A549 (cell line): Measurements from ENCODE around the gene ATXN7L1. TPM values are rescaled to one million over a fixed set of nuclear protein-coding genes. Genes with fewer than 3 reads are reported as not detected.

ENCODE experiments used
- ATAC-seq, 2 experiments: fragments of 200-7000 bp in 1 of 2; fragments of >200 bp in 1 of 2; cut with Nextera tagmentation in 1 of 2; cut with Tn5 transposase in 1 of 2; 3 replicates each; pipeline versions ENCODE4 v1.8.0 to v1.9.1; 2018 to 2020; ENCODE audit warnings: mild to moderate bottlenecking in 1 of 2, moderate library complexity in 1 of 2
- CTCF ChIA-PET: fragments of 300-600 bp; sonication (Branson Sonifier 250); formaldehyde crosslinking; extraction: SDS; loops from one replicate; lab custom pipeline; 2021; ENCODE audit warnings: antibody characterized with exemption, inconsistent platforms; lab: Yijun Ruan, JAX
- POLR2A ChIA-PET: fragments of 350-600 bp; formaldehyde crosslinking; extraction: SDS; loops from one replicate; lab custom pipeline; 2021; ENCODE audit warnings: antibody characterized with exemption, inconsistent platforms; lab: Yijun Ruan, JAX
- DNase-seq, 2 experiments: peaks; one replicate each; pipeline versions ENCODE4 v3.0.0 to v3.0.0-alpha.2; 2011 to 2016; ENCODE audit warnings: low read depth in 1 of 2, low spot score in 1 of 2
- FAIRE-seq: peaks from 2 replicates; lab custom pipeline; 2011; peaks lifted over from hg19 to GRCh38; lab: Jason Lieb, UNC
- H3K27ac ChIP-seq, 2 experiments: fragments of >200 bp; sonication (Bioruptor Twin); formaldehyde crosslinking; 3 replicates each; pipeline ENCODE4 v1.5.1; 2016 to 2017
- H3K4me1 ChIP-seq: fragments of >200 bp; sonication (Bioruptor Twin); formaldehyde crosslinking; 3 replicates; pipeline ENCODE4 v1.6.1; 2016
- H3K4me2 ChIP-seq: fragments of >200 bp; sonication (Bioruptor Twin); formaldehyde crosslinking; 3 replicates; pipeline ENCODE4 v1.6.1; 2016
- H3K4me3 ChIP-seq: fragments of >200 bp; sonication (Bioruptor Twin); formaldehyde crosslinking; 3 replicates; pipeline ENCODE4 v1.5.1; 2016
- H3K9me3 ChIP-seq: fragments of >200 bp; sonication (Bioruptor Twin); formaldehyde crosslinking; 3 replicates; pipeline ENCODE4 v1.6.1; 2016
- CBX2 ChIP-seq: fragments of 200-600 bp; sonication (generic); IDR thresholded peaks from 2 replicates; pipeline ENCODE4 v1.6.1; 2016; ENCODE audit warnings: low read depth, mild to moderate bottlenecking, borderline replicate concordance
- CEBPB ChIP-seq, 2 experiments: fragments of >200 bp in 1 of 2; sonication (Bioruptor Twin) in 1 of 2; formaldehyde crosslinking in 1 of 2; IDR thresholded peaks; 2 replicates each; pipeline ENCODE4 v1.6.1; 2012 to 2016
- EHMT2 ChIP-seq: fragments of 200-600 bp; sonication (generic); IDR thresholded peaks from 2 replicates; pipeline ENCODE4 v1.6.1; 2016; ENCODE audit warnings: antibody characterized with exemption, low read depth, mild to moderate bottlenecking, moderate library complexity
- EP300 ChIP-seq, 2 experiments: fragments of >200 bp; sonication (Bioruptor Twin); formaldehyde crosslinking; IDR thresholded peaks; 2 replicates in 1 of 2; 3 replicates in 1 of 2; pipeline ENCODE4 v1.6.1; 2016 to 2017
- FOSL2 ChIP-seq, 2 experiments: fragments of 450-650 bp in 1 of 2; fragments of >200 bp in 1 of 2; sonication (Bioruptor Twin) in 1 of 2; formaldehyde crosslinking; IDR thresholded peaks; 2 replicates each; pipeline versions ENCODE4 v1.5.0 to v1.6.1; 2016 to 2020; ENCODE audit warnings: mild to moderate bottlenecking in 1 of 2, moderate library complexity in 1 of 2
- HEYL ChIP-seq: fragments of 250-450 bp; sonication (Bioruptor Pico); IDR thresholded peaks from 2 replicates; pipeline ENCODE4 v1.8.0; 2021; ENCODE audit warnings: mild to moderate bottlenecking, moderate library complexity
- HOXA7 ChIP-seq: fragments of 250-450 bp; sonication (Bioruptor Pico); IDR thresholded peaks from 2 replicates; pipeline ENCODE4 v1.5.0; 2020; ENCODE audit warnings: mild to moderate bottlenecking, moderate library complexity
- HOXB5 ChIP-seq: fragments of 250-450 bp; sonication (Bioruptor Pico); IDR thresholded peaks from 2 replicates; pipeline ENCODE4 v1.5.0; 2020; ENCODE audit warnings: mild to moderate bottlenecking, moderate library complexity
- JUN ChIP-seq, 2 experiments: fragments of >200 bp; sonication (Bioruptor Twin); formaldehyde crosslinking; IDR thresholded peaks; 2 replicates in 1 of 2; 3 replicates in 1 of 2; pipeline ENCODE4 v1.6.1; 2016 to 2017
- KDM1A ChIP-seq: fragments of 200-600 bp; sonication (generic); IDR thresholded peaks from 2 replicates; pipeline ENCODE4 v1.6.1; 2016; ENCODE audit warnings: low read depth, mild to moderate bottlenecking
- MYC ChIP-seq: IDR thresholded peaks from 2 replicates; pipeline ENCODE4 v1.6.1; 2012; ENCODE audit warnings: mild to moderate bottlenecking, inconsistent platforms, low read length, improper control_type of control experiment, borderline replicate concordance
- NPAS2 ChIP-seq: fragments of 250-450 bp; sonication (Bioruptor Pico); IDR thresholded peaks from 2 replicates; pipeline ENCODE4 v1.8.0; 2022; ENCODE audit warnings: mild to moderate bottlenecking, moderate library complexity, borderline replicate concordance
- NR3C1 ChIP-seq: fragments of >200 bp; sonication (Bioruptor Twin); formaldehyde crosslinking; IDR thresholded peaks from 3 replicates; pipeline ENCODE4 v1.6.1; 2017
- POLR2A ChIP-seq: IDR thresholded peaks from 2 replicates; pipeline ENCODE4 v1.6.1; 2012; ENCODE audit warnings: mild to moderate bottlenecking, low read length
- RAD21 ChIP-seq, 2 experiments: fragments of >200 bp in 1 of 2; sonication (Bioruptor Twin) in 1 of 2; formaldehyde crosslinking in 1 of 2; IDR thresholded peaks in 1 of 2; conservative IDR thresholded peaks in 1 of 2; 2 replicates in 1 of 2; 3 replicates in 1 of 2; pipeline ENCODE4 v1.6.1; 2012 to 2018; ENCODE audit warnings: inconsistent platforms in 1 of 2
- RARB ChIP-seq: fragments of 250-450 bp; sonication (Bioruptor Pico); IDR thresholded peaks from 2 replicates; pipeline ENCODE4 v1.8.0; 2021; ENCODE audit warnings: mild to moderate bottlenecking, moderate library complexity
- RFX5 ChIP-seq: fragments of 450-650 bp; IDR thresholded peaks from 2 replicates; pipeline ENCODE4 v1.7.1; 2014; ENCODE audit warnings: antibody characterized with exemption, mild to moderate bottlenecking, moderate library complexity
- ZC3H11A ChIP-seq: fragments of 450-650 bp; IDR thresholded peaks from 2 replicates; pipeline ENCODE4 v1.6.1; 2014; ENCODE audit warnings: antibody characterized with exemption, mild to moderate bottlenecking
- ZFP36 ChIP-seq: fragments of 450-650 bp; IDR thresholded peaks from 2 replicates; pipeline ENCODE4 v1.6.1; 2014; ENCODE audit warnings: borderline replicate concordance; ENCODE audit not compliant: partially characterized antibody
- WGBS: methylation state at CpG from one replicate; pipeline ENCODE4 v1.1.6; 2017; ENCODE audit errors: missing lambda C conversion rate; 5-methylcytosine and 5-hydroxymethylcytosine counted together
- polyA plus RNA-seq, 4 experiments: library from polyadenylated mRNA; depleted of rRNA in 3 of 4; stranded (reverse); fragments of >200 nt; fragmentation: RNase III in 1 of 4; extraction: RNeasy Plus Mini Kit Qiagen cat#74134 plus additional on column Dnase treatment in 1 of 4; gene quantifications; 2 replicates in 3 of 4; 3 replicates in 1 of 4; pipeline ENCODE4 v1.2.3, GENCODE V29; 2011 to 2017
- TF ChIP-seq, protein P1 (sequence below): fragments of 450-650 bp; IDR thresholded peaks from 2 replicates; pipeline ENCODE4 v1.6.1; 2014; ENCODE audit warnings: antibody characterized with exemption
- TF ChIP-seq, protein P2 (sequence below): fragments of >200 bp; sonication (Bioruptor Twin); formaldehyde crosslinking; IDR thresholded peaks from 3 replicates; pipeline ENCODE4 v1.6.1; 2016
- TF ChIP-seq, protein P3 (sequence below): fragments of 150-350 bp; IDR thresholded peaks from 2 replicates; pipeline ENCODE4 v1.6.1; 2014; ENCODE audit warnings: low read depth, mild to moderate bottlenecking, low read length
- TF ChIP-seq, protein P4 (sequence below): fragments of 250-450 bp; sonication (Bioruptor Pico); IDR thresholded peaks from 2 replicates; pipeline ENCODE4 v1.5.0; 2020; ENCODE audit warnings: low read depth, mild to moderate bottlenecking, moderate library complexity
- TF ChIP-seq, protein P5 (sequence below): fragments of 200-600 bp; sonication (generic); IDR thresholded peaks from 2 replicates; pipeline ENCODE4 v1.6.1; 2016; ENCODE audit warnings: antibody characterized with exemption, mild to moderate bottlenecking, moderate library complexity

ATXN7L1 gene
- polyA plus RNA-seq, 2 of the 4 experiments (the other 2 are of a cell fraction), result 4.5 to 5.7 TPM

DNA sequence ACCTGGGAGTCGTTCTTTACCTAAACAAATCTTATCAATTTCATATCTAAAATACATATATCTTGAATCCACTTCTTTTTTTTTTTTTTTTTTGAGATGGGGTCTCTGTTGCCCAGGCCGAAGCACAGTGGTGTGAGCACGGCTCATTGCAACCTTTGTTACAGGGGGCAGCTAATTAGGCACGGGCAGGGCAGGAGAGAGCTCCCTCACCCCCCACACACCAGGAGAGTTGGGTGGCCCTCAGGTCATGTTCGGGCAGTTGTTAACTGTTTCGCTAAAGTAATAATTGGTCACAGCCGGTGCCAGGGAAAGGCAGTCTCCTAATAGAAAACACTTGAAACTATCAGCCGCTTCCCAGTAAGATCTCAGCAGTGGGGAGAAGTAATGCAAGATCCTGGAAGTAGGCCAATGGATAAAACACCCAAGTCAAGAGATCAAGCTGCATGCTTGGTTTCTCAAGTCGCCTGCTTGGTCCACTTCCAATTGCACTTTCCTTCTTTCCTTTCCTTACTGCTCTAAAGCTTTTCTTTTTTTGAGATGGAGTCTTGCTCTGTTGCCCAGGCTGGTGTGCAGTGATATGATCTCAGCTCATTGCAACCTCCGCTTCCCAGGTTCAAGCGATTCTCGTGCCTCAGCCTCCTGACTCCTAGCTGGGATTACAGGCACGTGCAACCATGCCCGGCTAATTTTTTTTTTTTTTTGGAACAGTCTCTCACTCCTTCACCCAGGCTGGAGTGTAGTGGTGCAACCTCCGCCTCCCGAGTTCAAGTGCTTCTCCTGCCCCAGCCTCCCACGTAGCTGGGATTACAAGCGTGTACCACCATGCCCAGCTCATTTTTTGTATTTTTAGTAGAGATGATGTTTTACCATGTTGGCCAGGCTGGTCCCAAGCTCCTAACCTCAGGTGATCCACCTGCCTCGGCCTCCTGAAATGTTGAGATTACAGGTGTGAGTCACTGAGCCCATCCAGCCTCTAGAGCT is 273.8 kb downstream of the ATXN7L1 start:
- Histone ChIP-seq H3K4me1 (no peaks in the 10 kb centered on the region), H3K4me3 (no peak overlapping the region), H3K9me3 (no peaks in the 10 kb centered on the region), H3K4me2 (no peak overlapping the region), H3K27ac (no peak overlapping the region)
- CTCF ChIA-PET, result interaction anchor here (0.9 to 1.4 kb wide), 4 partner anchors 10 to 24 kb away, joined by 3 to 8 read pairs (median 4); no protein-coding TSS in a partner anchor
- no peak for ATAC-seq
- FAIRE-seq, result no peak
- POLR2A ChIA-PET, result no interaction called here
- DNase-seq, result no peak
- WGBS, result 78% methylated on average over 19 of the region's 19 CpGs
- TF ChIP-seq NPAS2 (no peak), CBX2 (no peak), CEBPB (IDR thresholded peaks at IDR 0.05) (no peak), HEYL (CRISPR knock-in tag) (no peak), HOXA7 (CRISPR knock-in tag) (no peak), RARB (CRISPR knock-in tag) (no peak), RAD21 (conservative IDR thresholded peaks at IDR 0.05 in 1 of 2, IDR thresholded peaks at IDR 0.05 in 1 of 2) (no peak), FOSL2 (IDR thresholded peaks at IDR 0.05) (no peak), FOSL2 (CRISPR knock-in tag; IDR thresholded peaks at IDR 0.05) (no peak), RFX5 (no peak), ZC3H11A (no peak)
- TF ChIP-seq, protein P1, sequence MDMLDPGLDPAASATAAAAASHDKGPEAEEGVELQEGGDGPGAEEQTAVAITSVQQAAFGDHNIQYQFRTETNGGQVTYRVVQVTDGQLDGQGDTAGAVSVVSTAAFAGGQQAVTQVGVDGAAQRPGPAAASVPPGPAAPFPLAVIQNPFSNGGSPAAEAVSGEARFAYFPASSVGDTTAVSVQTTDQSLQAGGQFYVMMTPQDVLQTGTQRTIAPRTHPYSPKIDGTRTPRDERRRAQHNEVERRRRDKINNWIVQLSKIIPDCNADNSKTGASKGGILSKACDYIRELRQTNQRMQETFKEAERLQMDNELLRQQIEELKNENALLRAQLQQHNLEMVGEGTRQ, result no peak

DNA sequence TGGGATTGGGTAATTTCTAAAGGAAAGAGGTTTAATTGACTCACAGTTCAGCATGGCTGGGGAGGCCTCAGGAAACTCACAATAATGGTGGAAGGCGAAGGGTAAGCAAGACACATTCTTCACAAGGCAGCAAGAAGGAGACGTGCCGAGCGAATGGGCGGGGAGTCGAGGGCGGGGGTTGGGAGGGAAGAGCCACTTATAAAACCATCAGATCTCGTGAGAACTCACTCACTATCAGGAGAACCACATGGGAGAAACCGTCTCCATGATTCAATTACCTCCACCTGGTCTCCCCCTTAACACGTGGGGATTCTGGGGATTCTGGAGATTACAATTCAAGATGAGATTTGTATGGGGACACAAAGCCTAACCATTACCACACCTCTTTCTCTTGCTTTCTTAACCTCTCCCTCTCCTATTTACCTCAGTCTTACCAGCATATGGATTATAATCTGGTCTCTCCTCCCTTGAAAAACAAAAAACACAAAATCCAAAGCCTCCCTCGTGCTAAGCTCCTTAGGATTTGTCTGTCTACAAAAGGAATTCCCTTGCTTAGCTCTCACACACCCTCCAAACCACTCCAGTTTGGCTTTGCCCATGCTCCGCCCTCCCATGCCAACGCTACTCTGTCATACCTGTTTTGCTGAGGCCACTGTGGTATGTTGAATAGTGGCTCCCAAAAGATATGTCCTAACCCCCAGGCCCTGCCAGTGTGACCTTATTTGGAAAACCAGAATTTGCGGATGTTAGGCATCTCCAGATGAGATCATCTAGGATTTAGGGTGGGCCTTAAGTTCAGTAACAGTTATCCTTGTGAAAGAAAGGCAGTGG is 275.5 kb downstream of the ATXN7L1 start:
- H3K9me3 ChIP-seq, result no peaks in the 10 kb centered on the region
- H3K27ac ChIP-seq, result no peak overlapping the region
- ChIA-PET CTCF (interaction anchor here (1.0 to 3.7 kb wide), 2 partner anchors 11 kb away, joined by 3 to 28 read pairs; no protein-coding TSS in a partner anchor), POLR2A (no interaction called here)
- no peak for FAIRE-seq
- WGBS, result 72% methylated on average over 14 of the region's 14 CpGs
- H3K4me3 ChIP-seq, result no peak overlapping the region
- TF ChIP-seq MYC (no peak), KDM1A (no peak), HEYL (CRISPR knock-in tag) (no peak), POLR2A (no peak), NR3C1 (no peak), EHMT2 (no peak), JUN (IDR thresholded peaks at IDR 0.05) (no peak), RARB (CRISPR knock-in tag) (no peak), HOXB5 (CRISPR knock-in tag) (no peak), CEBPB (IDR thresholded peaks at IDR 0.05) (no peak), EP300 (IDR thresholded peaks at IDR 0.05) (no peak), ZFP36 (no peak)
- TF ChIP-seq, protein P2, sequence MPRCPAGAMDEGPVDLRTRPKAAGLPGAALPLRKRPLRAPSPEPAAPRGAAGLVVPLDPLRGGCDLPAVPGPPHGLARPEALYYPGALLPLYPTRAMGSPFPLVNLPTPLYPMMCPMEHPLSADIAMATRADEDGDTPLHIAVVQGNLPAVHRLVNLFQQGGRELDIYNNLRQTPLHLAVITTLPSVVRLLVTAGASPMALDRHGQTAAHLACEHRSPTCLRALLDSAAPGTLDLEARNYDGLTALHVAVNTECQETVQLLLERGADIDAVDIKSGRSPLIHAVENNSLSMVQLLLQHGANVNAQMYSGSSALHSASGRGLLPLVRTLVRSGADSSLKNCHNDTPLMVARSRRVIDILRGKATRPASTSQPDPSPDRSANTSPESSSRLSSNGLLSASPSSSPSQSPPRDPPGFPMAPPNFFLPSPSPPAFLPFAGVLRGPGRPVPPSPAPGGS, result no peak
- TF ChIP-seq, protein P3, sequence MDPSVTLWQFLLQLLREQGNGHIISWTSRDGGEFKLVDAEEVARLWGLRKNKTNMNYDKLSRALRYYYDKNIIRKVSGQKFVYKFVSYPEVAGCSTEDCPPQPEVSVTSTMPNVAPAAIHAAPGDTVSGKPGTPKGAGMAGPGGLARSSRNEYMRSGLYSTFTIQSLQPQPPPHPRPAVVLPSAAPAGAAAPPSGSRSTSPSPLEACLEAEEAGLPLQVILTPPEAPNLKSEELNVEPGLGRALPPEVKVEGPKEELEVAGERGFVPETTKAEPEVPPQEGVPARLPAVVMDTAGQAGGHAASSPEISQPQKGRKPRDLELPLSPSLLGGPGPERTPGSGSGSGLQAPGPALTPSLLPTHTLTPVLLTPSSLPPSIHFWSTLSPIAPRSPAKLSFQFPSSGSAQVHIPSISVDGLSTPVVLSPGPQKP, result no peak
- TF ChIP-seq, protein P4, sequence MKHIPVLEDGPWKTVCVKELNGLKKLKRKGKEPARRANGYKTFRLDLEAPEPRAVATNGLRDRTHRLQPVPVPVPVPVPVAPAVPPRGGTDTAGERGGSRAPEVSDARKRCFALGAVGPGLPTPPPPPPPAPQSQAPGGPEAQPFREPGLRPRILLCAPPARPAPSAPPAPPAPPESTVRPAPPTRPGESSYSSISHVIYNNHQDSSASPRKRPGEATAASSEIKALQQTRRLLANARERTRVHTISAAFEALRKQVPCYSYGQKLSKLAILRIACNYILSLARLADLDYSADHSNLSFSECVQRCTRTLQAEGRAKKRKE (CRISPR knock-in tag), result no peak
- TF ChIP-seq, protein P5, sequence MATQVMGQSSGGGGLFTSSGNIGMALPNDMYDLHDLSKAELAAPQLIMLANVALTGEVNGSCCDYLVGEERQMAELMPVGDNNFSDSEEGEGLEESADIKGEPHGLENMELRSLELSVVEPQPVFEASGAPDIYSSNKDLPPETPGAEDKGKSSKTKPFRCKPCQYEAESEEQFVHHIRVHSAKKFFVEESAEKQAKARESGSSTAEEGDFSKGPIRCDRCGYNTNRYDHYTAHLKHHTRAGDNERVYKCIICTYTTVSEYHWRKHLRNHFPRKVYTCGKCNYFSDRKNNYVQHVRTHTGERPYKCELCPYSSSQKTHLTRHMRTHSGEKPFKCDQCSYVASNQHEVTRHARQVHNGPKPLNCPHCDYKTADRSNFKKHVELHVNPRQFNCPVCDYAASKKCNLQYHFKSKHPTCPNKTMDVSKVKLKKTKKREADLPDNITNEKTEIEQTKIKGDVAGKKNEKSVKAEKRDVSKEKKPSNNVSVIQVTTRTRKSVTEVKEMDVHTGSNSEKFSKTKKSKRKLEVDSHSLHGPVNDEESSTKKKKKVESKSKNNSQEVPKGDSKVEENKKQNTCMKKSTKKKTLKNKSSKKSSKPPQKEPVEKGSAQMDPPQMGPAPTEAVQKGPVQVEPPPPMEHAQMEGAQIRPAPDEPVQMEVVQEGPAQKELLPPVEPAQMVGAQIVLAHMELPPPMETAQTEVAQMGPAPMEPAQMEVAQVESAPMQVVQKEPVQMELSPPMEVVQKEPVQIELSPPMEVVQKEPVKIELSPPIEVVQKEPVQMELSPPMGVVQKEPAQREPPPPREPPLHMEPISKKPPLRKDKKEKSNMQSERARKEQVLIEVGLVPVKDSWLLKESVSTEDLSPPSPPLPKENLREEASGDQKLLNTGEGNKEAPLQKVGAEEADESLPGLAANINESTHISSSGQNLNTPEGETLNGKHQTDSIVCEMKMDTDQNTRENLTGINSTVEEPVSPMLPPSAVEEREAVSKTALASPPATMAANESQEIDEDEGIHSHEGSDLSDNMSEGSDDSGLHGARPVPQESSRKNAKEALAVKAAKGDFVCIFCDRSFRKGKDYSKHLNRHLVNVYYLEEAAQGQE, result no peak
- no peak for ATAC-seq
- DNase-seq, result no peak
- H3K4me2 ChIP-seq, result no peak overlapping the region
- no peaks in the 10 kb centered on the region for H3K4me1 ChIP-seq
